NOMO-1 (cell line): Measurements from ENCODE around the gene MYL12B.

Experiments
- DNase-seq, 2 experiments: peaks; one replicate each; lab custom pipeline; 2025; ENCODE audit not compliant: unreplicated experiment in 2 of 2; lab: John Stamatoyannopoulos, UW

Gene MYL12B

GRCh38 chr18:3257627-3258120 lies 4.3 kb upstream of the MYL12B start:
- no peak for DNase-seq

DNA sequence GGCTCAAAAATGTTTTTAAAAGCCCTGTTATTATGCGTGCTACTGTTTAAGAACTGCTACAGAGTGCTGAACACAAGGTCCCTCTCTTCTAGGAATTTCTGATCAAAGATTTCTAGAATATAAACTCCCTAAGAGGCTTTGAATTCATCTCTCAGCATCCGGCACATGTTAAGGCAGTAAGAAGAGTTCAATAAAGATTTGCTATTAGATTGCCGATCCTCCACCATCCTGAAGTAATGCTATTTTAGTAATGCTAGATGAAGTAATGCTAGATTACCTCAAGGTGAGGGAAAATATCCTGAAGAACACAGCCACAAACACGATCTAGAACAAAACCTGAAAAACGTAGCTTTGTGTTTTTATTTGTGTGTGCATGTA lies 949 bp upstream of the MYL12B start:
- DNase-seq = no peak

DNA sequence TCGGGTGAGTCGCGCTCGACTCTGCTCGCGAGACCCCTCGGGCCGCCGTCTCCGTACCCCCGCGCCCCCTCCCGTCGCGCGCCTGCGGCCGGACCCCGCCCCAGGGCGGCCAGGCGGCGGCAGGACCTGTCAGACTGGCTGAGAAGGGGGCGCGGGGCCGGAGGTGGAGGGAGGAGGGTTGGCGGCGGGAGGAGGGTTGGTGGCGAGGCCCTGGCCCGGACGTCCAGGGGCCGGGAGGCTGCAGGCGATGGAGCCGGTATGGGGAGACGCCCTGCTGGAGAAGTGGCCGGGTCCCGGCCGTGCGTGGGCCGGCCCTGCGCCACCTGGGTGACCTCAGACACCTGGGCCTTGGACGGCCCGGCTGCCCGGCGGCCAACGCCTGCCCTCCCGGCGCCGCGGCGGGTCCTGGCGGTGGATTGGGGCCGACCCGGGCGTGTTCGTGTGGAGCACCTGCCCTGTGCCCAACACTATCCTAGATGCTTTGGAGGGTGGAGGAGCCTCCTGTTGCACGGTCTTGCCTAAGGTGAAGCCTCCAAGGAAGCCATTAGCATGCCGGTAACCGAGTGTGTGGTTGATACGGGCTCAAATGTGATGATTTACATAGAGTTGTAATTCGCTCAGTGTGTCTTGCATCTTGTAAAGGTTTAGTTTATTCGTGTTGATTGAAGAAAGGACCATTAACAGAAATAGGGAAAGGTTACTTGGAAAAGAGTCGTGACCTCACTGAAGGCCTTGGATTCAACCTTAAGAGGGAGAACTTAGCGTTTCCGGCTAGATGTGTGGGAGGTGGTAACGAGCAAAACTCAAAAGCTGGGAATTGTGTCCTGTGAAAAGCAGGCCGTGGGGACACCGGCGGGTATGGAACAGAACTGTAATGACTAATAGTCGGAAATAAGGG lies 550 bp downstream of the MYL12B start:
- no peak for DNase-seq

GRCh38 chr18:3263132-3263700 lies 1.3 kb downstream of the MYL12B start:
- no peak for DNase-seq

DNA sequence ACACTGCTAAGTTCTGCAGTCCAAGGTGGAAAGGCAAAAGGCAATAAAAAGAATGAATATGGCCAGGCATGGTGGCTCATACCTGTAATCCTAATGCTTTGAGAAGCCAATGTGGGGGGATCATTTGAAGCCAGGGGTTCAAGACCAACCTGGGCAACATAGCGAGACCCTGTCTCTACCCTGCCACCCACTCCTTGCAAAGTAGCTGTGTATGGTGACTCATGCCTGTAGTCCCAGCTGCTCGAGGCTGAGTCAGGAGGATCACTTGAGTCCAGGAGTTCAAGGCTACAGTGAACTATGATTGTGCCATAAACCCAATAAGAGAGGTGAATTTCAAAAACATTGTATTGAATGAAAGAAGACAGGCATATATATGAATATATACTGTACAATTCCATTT lies 2.4 kb downstream of the MYL12B start:
- no peak for DNase-seq

DNA sequence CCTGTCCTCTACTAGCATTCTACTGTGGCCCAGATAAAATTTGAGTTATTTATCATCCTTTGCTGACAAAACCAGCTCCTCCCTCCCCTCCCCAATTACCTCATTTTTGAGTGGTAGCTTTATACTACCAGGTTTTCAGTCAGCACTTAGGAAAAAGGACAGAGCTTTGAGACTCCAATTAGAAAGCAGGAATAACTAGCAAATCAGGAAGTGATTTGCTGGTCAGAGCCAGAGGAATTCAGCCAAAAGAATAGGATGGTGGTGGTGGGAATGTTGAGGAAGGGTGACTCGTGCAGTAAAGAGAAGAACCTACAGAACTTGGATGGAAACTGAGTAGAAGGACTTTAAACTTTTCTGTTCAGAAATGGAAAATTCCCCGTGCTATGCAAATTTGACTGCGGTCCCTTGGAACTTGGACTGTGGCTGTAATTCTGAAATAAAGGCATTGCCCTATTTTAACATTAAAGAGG lies 3.7 kb downstream of the MYL12B start:
- DNase-seq = no peak

- DNase-seq = no peak
Measured at GRCh38 chr18:3266062-3266608, 4.2 kb downstream of the MYL12B start.

DNA sequence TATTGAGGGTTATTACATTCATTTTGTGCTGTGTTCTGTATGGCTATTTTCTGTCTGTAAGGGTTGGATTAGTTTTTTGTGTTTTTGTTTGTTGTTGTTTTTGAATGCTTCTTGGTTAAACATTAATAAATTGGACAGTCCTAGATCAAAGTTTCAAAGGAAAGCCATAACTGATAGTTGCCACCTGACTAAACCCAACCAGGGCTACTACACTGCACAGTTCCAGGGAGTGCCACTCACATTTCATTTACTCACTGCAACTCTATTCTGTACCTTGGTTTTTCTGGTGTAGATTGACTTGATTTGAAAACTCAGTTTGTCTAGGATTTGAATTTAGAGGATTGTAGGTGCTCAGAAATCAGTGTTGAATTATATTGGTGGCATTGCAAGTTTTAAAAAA lies 6.4 kb downstream of the MYL12B start:
- no peak for DNase-seq

DNA sequence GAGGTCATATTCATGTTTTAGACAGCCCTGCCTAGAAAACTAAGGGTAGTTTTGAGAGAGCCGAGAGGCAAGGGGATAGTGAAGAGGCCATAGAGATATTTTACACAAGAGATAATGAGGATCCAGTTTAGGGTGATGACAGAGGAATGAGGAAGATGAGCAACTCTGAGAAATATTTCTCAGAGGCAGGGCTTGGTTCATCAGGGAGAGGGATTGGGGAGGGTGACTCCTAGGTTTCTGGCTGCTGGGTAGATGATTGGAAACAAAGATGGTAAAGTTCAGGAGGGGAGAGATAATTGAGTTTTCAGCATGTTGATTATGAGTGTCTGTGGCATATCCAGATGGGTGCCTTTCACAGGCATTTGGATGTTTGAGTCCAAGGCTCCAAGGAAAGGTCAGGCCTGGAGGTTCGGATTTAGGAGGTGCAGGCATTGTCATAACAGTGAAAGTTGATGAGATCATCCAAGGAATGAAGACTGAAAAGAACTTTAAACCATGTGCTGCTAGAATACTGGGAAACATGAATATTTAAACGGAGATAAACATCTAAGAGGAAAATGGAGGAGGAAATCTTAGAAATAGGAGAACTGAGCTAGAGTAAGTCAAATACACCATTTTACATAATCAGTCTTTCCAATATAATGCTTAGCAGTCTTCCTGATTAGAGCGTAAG lies 7.4 kb downstream of the MYL12B start:
- DNase-seq = peak in 1 of 2 experiments; percentile 32

- DNase-seq = no peak
Measured at GRCh38 chr18:3269914-3270299, 8.0 kb downstream of the MYL12B start.

GRCh38 chr18:3273042-3273441 lies 11.1 kb downstream of the MYL12B start:
- no peak for DNase-seq

DNA sequence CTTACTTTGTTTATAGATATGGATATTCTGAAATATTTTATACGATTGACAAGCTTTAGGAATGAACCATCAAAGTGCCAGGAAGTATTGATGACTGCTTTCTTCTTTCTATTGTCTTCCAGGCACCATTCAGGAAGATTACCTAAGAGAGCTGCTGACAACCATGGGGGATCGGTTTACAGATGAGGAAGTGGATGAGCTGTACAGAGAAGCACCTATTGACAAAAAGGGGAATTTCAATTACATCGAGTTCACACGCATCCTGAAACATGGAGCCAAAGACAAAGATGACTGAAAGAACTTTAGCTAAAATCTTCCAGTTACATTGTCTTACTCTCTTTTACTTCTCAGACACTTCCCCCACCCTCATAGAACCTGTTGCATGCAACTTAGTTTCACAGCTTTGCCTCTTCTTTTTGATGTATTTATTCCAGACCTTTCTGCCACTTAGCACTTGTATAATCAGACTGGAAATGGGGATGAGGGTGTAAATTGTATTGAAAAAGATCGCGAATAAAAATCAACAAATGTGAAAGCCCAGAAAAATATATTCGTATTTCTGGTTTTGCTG lies 15.8 kb downstream of the MYL12B start:
- DNase-seq = peak in 1 of 2 experiments; percentile 16

DNA sequence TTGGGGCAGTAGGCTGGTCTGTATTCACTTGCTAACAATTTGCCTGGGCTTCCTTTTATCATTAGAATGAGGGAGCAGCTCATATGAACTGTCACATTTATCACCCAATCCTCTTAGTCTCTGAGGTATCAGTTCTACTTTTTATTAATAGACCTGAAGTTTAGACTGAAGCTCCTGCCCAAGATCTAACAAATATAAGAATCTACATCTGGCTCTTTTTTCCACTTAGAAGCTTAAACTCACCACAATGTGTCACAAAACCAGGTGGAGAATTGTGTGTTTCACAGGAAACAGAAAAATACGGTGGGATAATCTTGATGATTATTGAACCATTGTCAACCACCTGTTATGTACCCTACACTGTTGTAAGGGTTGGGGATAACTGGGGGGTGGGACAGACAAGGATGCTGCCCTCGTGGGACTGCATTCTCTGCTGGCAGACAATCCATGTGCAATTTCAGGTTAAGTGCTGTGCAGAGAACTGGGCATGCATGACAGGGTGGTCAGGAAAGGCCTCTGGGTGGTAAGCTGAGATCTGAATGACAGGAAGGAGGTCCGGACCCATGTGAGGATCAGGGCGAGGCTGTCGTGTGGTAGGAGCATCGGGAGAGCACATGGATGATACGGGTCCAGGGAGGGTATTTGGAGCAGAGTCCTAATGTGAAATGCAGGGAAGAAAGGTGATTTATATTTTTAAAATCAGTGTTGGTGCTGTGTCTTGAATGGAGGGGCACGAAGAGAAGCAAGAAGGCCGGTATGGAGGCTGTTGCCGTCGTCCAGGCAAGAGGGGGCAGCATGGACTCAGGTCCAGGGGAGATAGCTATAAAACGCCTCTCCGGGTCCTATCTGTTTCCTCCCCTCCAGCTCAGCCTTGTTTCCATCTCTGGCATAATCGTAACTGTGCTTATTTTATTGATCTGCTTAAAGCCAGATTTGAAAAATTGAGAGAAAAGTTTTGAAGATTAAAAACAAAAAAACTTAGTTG lies 17.6 kb downstream of the MYL12B start:
- DNase-seq = peak; percentile 24 to 83

DNA sequence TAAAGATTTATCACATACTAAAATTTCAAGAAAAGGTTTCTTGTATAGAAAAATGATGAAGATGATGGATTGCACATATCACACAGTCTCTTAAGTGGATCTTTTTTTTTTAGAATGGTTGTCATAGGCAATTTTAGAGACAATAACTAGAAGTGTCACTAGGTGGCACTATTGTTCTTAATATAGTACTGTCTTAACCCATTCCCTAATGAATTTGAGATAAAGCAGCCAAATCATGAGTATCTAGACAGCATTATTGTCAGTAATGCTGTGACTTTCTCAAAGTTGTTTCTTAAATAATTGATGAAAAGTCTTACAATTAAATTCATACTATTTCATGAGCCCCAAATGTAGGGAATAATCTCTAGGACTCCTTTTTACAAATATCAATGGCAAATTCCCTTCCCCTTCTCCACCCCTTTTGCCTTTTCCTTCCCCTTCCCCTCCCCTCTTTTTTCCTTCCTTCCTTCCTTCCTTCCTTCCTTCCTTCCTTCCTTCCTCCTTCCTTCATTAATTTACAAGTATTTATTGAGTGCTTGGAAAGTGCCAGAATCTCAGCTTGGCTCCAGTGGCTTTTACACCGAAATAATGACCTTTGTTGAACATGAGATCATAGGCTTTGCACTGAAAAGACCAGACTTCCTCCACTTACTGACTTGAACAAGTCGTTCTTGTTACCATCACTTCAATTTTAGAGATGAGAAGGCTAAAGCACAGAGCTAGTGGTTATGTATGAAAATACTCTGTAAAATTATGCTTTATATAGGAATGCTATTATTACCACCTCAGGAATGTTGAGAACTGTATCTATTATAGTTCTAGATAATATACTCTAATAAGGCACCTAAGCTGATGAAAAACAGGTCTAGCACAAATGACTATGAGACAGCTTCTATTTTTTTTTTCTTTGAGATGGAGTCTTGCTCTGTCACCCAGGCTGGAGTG lies 19.8 kb downstream of the MYL12B start:
- DNase-seq = peak in 1 of 2 experiments; percentile 78

GRCh38 chr18:3283253-3283863 lies 21.4 kb downstream of the MYL12B start:
- no peak for DNase-seq

DNA sequence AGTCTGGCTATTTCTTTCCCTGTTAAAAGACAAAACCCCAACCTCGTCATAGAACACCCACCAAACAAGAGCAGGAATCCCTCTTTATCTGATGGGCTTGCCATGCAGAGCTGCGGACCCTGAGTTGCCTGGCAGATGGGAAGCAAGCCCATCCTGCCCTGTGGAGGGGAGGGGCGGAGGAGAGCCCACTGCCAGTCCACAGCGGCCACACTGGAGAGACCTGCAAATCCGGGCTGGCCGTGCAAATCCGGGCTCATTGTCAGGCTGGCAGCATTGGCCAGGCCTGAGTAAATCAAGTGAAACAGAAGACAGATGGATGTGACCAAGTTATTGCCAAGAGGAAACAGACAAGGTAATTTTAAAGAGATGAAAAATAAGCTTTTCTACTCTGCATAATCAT lies 22.0 kb downstream of the MYL12B start:
- no peak for DNase-seq

- no peak for DNase-seq
Measured at GRCh38 chr18:3284501-3284900, 22.6 kb downstream of the MYL12B start.

DNA sequence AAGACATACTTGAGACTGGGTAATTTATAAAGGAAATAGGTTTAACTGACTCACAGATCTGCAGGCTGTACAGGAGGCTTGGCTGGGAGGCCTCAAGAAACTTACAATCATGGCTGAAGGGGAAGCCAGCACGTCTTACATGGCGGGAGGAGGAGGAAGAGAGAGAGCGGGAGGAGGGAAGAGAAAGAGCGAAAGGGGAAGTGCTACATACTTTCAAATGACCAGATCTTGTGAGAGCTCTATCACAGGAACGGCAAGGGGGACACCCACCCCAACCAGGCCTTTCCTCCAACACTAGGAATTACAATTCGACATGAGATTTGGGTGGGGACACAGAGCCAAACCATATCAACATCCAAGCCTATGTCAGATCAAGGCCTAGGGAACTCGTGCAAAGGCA lies 24.2 kb downstream of the MYL12B start:
- DNase-seq = peak in 1 of 2 experiments; percentile 7
